ENCODE results near the gene TRUB2. TPM values are rescaled to one million over a fixed set of nuclear protein-coding genes. Genes with fewer than 3 reads are reported as not detected.

Gene TRUB2
- total RNA-seq, 1 experiment from 2014 or later = 22.5 TPM

DNA sequence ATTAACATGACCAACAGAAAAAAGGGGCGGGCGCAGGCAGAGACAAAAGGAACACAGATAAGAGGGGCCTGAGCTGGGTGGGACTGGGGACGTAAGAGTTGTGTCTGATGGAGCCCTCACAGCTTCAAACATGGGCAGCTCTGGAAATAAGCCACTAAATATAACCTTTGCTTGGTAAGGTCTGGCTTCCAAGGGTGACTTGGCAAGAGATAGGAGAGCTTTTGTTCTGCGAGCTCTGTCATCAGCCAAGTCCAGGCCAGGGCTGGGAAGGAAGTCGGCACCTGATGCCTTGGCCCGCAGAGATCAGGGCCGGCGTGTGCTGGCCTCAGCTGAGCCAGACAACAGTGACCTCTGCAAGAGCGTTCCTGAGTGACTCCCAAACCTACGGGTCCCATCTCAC, 11.8 kb downstream of the TRUB2 start:
- Histone ChIP-seq H3K4me3 (ENCODE audit: low read depth in 2 of 2, low read length in 2 of 2) (no peak overlapping the region), H3K36me3 (ENCODE audit: control insufficient read depth, insufficient read depth, low read length) (no peaks in the 10 kb centered on the region), H3K9me3 (ENCODE audit: control insufficient read depth, insufficient read depth, low read depth, low read length) (no peaks in the 10 kb centered on the region), H3K27me3 (ENCODE audit: control insufficient read depth, insufficient read depth, low read length) (no peaks in the 10 kb centered on the region), H3K4me1 (ENCODE audit: control insufficient read depth, insufficient read depth, low read length) (no peaks in the 10 kb centered on the region), H3K27ac (ENCODE audit: low read length) (no peak overlapping the region)
- TF ChIP-seq SIN3A (IDR thresholded peaks at IDR 0.05; ENCODE audit: borderline replicate concordance, insufficient read depth, low read depth, low read length) (no peak), TCF7L2 (IDR thresholded peaks at IDR 0.05; ENCODE audit: low read depth, low read length) (no peak), POLR2AphosphoS5 (IDR thresholded peaks at IDR 0.05; ENCODE audit: low read depth, low read length) (no peak)
- TF ChIP-seq, protein P1, sequence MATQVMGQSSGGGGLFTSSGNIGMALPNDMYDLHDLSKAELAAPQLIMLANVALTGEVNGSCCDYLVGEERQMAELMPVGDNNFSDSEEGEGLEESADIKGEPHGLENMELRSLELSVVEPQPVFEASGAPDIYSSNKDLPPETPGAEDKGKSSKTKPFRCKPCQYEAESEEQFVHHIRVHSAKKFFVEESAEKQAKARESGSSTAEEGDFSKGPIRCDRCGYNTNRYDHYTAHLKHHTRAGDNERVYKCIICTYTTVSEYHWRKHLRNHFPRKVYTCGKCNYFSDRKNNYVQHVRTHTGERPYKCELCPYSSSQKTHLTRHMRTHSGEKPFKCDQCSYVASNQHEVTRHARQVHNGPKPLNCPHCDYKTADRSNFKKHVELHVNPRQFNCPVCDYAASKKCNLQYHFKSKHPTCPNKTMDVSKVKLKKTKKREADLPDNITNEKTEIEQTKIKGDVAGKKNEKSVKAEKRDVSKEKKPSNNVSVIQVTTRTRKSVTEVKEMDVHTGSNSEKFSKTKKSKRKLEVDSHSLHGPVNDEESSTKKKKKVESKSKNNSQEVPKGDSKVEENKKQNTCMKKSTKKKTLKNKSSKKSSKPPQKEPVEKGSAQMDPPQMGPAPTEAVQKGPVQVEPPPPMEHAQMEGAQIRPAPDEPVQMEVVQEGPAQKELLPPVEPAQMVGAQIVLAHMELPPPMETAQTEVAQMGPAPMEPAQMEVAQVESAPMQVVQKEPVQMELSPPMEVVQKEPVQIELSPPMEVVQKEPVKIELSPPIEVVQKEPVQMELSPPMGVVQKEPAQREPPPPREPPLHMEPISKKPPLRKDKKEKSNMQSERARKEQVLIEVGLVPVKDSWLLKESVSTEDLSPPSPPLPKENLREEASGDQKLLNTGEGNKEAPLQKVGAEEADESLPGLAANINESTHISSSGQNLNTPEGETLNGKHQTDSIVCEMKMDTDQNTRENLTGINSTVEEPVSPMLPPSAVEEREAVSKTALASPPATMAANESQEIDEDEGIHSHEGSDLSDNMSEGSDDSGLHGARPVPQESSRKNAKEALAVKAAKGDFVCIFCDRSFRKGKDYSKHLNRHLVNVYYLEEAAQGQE (IDR thresholded peaks at IDR 0.05; ENCODE audit: insufficient read depth in 1 of 2, low read depth in 2 of 2, low read length in 1 of 2) = no peak
- TF ChIP-seq, protein P2, sequence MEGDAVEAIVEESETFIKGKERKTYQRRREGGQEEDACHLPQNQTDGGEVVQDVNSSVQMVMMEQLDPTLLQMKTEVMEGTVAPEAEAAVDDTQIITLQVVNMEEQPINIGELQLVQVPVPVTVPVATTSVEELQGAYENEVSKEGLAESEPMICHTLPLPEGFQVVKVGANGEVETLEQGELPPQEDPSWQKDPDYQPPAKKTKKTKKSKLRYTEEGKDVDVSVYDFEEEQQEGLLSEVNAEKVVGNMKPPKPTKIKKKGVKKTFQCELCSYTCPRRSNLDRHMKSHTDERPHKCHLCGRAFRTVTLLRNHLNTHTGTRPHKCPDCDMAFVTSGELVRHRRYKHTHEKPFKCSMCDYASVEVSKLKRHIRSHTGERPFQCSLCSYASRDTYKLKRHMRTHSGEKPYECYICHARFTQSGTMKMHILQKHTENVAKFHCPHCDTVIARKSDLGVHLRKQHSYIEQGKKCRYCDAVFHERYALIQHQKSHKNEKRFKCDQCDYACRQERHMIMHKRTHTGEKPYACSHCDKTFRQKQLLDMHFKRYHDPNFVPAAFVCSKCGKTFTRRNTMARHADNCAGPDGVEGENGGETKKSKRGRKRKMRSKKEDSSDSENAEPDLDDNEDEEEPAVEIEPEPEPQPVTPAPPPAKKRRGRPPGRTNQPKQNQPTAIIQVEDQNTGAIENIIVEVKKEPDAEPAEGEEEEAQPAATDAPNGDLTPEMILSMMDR (IDR thresholded peaks at IDR 0.05) = no peak
- ChIA-PET POLR2A (no interaction called here), CTCF (no interaction called here)
- no peak for DNase-seq (ENCODE audit: low read depth, low spot score)
- in situ Hi-C loops (cut with HindIII; ENCODE audit: low pct_unique_long_range_greater_than_20kb, low sequenced_read_pairs) (no loop called here), intact Hi-C loops (cut with micrococcal nuclease; ENCODE audit: unreplicated experiment) (no loop called here)
- BruUV-seq (replicated peaks) = no TSS peak
- ATAC-seq = no peak

DNA sequence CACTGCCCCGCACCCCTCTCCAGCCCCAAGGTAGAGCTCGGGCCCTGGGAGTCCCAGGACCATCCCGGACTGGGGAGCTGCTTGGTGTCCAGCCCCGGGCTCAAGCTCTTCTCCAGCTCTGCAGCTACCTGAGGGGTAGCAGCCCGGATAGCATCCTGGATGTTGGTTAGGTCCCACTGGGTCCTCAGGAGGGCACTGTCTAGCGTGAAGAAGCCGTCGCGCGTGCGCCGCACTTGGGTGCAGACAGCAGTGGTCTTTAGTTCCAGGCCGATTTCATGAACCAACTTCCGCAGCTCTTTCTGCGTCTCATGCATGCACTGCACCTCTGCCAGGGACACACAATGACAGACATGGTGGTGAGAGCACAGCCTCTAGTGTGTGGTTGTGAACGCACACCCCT, 12.7 kb downstream of the TRUB2 start:
- Histone ChIP-seq H3K4me3 (ENCODE audit: low read depth in 2 of 2, low read length in 2 of 2) (no peak overlapping the region), H3K27ac (ENCODE audit: low read length) (no peak overlapping the region), H3K9me3 (ENCODE audit: control insufficient read depth, insufficient read depth, low read depth, low read length) (no peaks in the 10 kb centered on the region), H3K27me3 (ENCODE audit: control insufficient read depth, insufficient read depth, low read length) (no peaks in the 10 kb centered on the region), H3K4me1 (ENCODE audit: control insufficient read depth, insufficient read depth, low read length) (no peaks in the 10 kb centered on the region), H3K36me3 (ENCODE audit: control insufficient read depth, insufficient read depth, low read length) (no peaks in the 10 kb centered on the region)
- TF ChIP-seq SIN3A (IDR thresholded peaks at IDR 0.05; ENCODE audit: borderline replicate concordance, insufficient read depth, low read depth, low read length) = no peak
- TF ChIP-seq POLR2AphosphoS5 (IDR thresholded peaks at IDR 0.05; ENCODE audit: low read depth, low read length) = no peak
- TF ChIP-seq, protein P1 (IDR thresholded peaks at IDR 0.05; ENCODE audit: insufficient read depth in 1 of 2, low read depth in 2 of 2, low read length in 1 of 2) = no peak
- TF ChIP-seq, protein P2 (IDR thresholded peaks at IDR 0.05) = no peak
- TF ChIP-seq TCF7L2 (IDR thresholded peaks at IDR 0.05; ENCODE audit: low read depth, low read length) = no peak
- CTCF ChIA-PET = interaction anchor here (0.6 kb wide), 1 partner anchor 101 kb away, joined by 12 read pairs; no protein-coding TSS in a partner anchor
- no TSS peak for BruUV-seq (replicated peaks)
- ATAC-seq = no peak
- no peak for DNase-seq (ENCODE audit: low read depth, low spot score)
- in situ Hi-C loops (cut with HindIII; ENCODE audit: low pct_unique_long_range_greater_than_20kb, low sequenced_read_pairs) = no loop called here
- POLR2A ChIA-PET = no interaction called here
- intact Hi-C loops (cut with micrococcal nuclease; ENCODE audit: unreplicated experiment) = no loop called here

Measured in Panc1 (cell line).